ENCODE measurements around the gene RGS11.

GRCh38 chr16:240559-240958 lies 35.2 kb downstream of the RGS11 start:
- no peak for TF ChIP-seq POLR2A (IDR thresholded peaks at IDR 0.05; ENCODE audit: low read depth, low read length)
- no peak for TF ChIP-seq POLR2AphosphoS5 (IDR thresholded peaks at IDR 0.05; ENCODE audit: low read depth, low read length)
- no peak for TF ChIP-seq TAF1 (IDR thresholded peaks at IDR 0.05; ENCODE audit: low read depth, low read length)
- TF ChIP-seq SPI1 (IDR thresholded peaks at IDR 0.05; ENCODE audit: low read depth, low read length): no peak
- no peak for TF ChIP-seq POU2F2 (IDR thresholded peaks at IDR 0.05; ENCODE audit: low read depth, low read length)
